ENCODE measurements around the gene BCL10.
A peak's percentile ranks its signal among the peaks of the same experiment; 100 is the strongest.

Gene BCL10

DNA sequence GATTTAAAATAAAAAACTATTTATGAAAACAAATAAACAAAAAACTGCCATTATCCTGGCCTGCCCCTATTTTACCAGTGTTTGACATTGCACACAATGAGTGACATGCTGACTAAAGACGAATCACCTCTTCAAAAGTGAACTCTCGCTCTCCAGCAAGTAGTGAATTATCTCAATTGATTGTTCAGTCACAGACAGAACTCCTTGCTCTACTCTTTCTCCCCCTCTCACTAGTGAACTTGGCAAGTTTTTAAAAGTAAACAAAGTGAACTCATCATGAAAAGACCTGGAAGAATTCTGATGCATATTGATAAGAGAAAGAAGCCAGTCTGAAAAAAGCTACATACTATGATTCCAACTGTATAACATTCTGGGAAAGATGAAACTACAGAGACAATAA lies 12.3 kb downstream of the BCL10 start:
- Histone ChIP-seq H3K36me3 (ENCODE audit: insufficient read depth, low read length) (peaks cover 38% of the 10 kb centered on the region), H3K27me3 (ENCODE audit: insufficient read depth, low read length, poor library complexity) (no peaks in the 10 kb centered on the region), H3K79me2 (ENCODE audit: insufficient read depth, low read length) (peaks cover 4% of the 10 kb centered on the region), H3K4me1 (ENCODE audit: insufficient read depth, low read length) (peaks cover 7% of the 10 kb centered on the region), H3K9me3 (ENCODE audit: insufficient read depth, low read length, severe bottlenecking) (no peaks in the 10 kb centered on the region), H4K20me1 (ENCODE audit: insufficient read depth, low read length) (no peaks in the 10 kb centered on the region), H3K4me3 (ENCODE audit: low read depth in 1 of 2, low read length in 2 of 2) (no peak overlapping the region), H3K27ac (ENCODE audit: low read length) (no peak overlapping the region), H3K9ac (ENCODE audit: low read depth, low read length) (no peak overlapping the region), H2AFZ (ENCODE audit: low read depth, low read length) (no peak overlapping the region), H3K4me2 (ENCODE audit: insufficient read depth, low read length) (no peak overlapping the region)
- ATAC-seq (ENCODE audit: insufficient read depth, low read depth) = no peak
- no peak for DNase-seq
- TF ChIP-seq, protein P1, sequence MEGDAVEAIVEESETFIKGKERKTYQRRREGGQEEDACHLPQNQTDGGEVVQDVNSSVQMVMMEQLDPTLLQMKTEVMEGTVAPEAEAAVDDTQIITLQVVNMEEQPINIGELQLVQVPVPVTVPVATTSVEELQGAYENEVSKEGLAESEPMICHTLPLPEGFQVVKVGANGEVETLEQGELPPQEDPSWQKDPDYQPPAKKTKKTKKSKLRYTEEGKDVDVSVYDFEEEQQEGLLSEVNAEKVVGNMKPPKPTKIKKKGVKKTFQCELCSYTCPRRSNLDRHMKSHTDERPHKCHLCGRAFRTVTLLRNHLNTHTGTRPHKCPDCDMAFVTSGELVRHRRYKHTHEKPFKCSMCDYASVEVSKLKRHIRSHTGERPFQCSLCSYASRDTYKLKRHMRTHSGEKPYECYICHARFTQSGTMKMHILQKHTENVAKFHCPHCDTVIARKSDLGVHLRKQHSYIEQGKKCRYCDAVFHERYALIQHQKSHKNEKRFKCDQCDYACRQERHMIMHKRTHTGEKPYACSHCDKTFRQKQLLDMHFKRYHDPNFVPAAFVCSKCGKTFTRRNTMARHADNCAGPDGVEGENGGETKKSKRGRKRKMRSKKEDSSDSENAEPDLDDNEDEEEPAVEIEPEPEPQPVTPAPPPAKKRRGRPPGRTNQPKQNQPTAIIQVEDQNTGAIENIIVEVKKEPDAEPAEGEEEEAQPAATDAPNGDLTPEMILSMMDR (IDR thresholded peaks at IDR 0.05; ENCODE audit: borderline replicate concordance, extremely low read depth, low read length, poor library complexity, severe bottlenecking) = no peak
- no peak for TF ChIP-seq EZH2 (IDR thresholded peaks at IDR 0.05; ENCODE audit: borderline replicate concordance, low read depth, low read length, severe bottlenecking)

- Histone ChIP-seq H3K36me3 (ENCODE audit: insufficient read depth, low read length) (peaks cover 32% of the 10 kb centered on the region), H3K79me2 (ENCODE audit: insufficient read depth, low read length) (peaks cover 15% of the 10 kb centered on the region), H3K4me3 (ENCODE audit: low read depth in 1 of 2, low read length in 2 of 2) (no peak overlapping the region), H3K4me2 (ENCODE audit: insufficient read depth, low read length) (no peak overlapping the region), H3K9ac (ENCODE audit: low read depth, low read length) (no peak overlapping the region), H3K27me3 (ENCODE audit: insufficient read depth, low read length, poor library complexity) (no peaks in the 10 kb centered on the region), H3K9me3 (ENCODE audit: insufficient read depth, low read length, severe bottlenecking) (no peaks in the 10 kb centered on the region), H3K4me1 (ENCODE audit: insufficient read depth, low read length) (peaks cover 15% of the 10 kb centered on the region), H2AFZ (ENCODE audit: low read depth, low read length) (no peak overlapping the region), H3K27ac (ENCODE audit: low read length) (no peak overlapping the region), H4K20me1 (ENCODE audit: insufficient read depth, low read length) (peaks cover 9% of the 10 kb centered on the region; the same call in 1 of the 2 replicates)
- DNase-seq (no peak), ATAC-seq (ENCODE audit: insufficient read depth, low read depth) (no peak)
- TF ChIP-seq, protein P1 (IDR thresholded peaks at IDR 0.05; ENCODE audit: borderline replicate concordance, extremely low read depth, low read length, poor library complexity, severe bottlenecking) = no peak
- TF ChIP-seq EZH2 (IDR thresholded peaks at IDR 0.05; ENCODE audit: borderline replicate concordance, low read depth, low read length, severe bottlenecking) = no peak
Measured at GRCh38 chr1:85262985-85263384, 13.4 kb downstream of the BCL10 start.

- Histone ChIP-seq H2AFZ (ENCODE audit: low read depth, low read length) (peak overlapping the region; percentile 97), H3K4me2 (ENCODE audit: insufficient read depth, low read length) (peak overlapping the region; percentile 84), H3K4me3 (ENCODE audit: low read depth in 1 of 2, low read length in 2 of 2) (peak overlapping the region in 1 of 2 experiments; percentile 92; a peak in 2 of 4 replicates), H3K4me1 (ENCODE audit: insufficient read depth, low read length) (peaks cover 39% of the 10 kb centered on the region), H3K36me3 (ENCODE audit: insufficient read depth, low read length) (peaks cover 35% of the 10 kb centered on the region), H3K9ac (ENCODE audit: low read depth, low read length) (peak overlapping the region; percentile 76), H4K20me1 (ENCODE audit: insufficient read depth, low read length) (peaks cover 15% of the 10 kb centered on the region; the same call in 1 of the 2 replicates), H3K9me3 (ENCODE audit: insufficient read depth, low read length, severe bottlenecking) (no peaks in the 10 kb centered on the region), H3K27me3 (ENCODE audit: insufficient read depth, low read length, poor library complexity) (no peaks in the 10 kb centered on the region), H3K27ac (ENCODE audit: low read length) (peak overlapping the region; percentile 74), H3K79me2 (ENCODE audit: insufficient read depth, low read length) (peaks cover 38% of the 10 kb centered on the region)
- no peak for DNase-seq
- no peak for TF ChIP-seq EZH2 (IDR thresholded peaks at IDR 0.05; ENCODE audit: borderline replicate concordance, low read depth, low read length, severe bottlenecking)
- TF ChIP-seq, protein P1 (IDR thresholded peaks at IDR 0.05; ENCODE audit: borderline replicate concordance, extremely low read depth, low read length, poor library complexity, severe bottlenecking) = no peak
- ATAC-seq (ENCODE audit: insufficient read depth, low read depth) = no peak
Measured at GRCh38 chr1:85259912-85260274, 16.5 kb downstream of the BCL10 start.
